Measurements from ENCODE around the gene SNN. TPM values are rescaled to one million over a fixed set of nuclear protein-coding genes. Genes with fewer than 3 reads are reported as not detected.

Gene SNN
- total RNA-seq, 4 donors from 2014 or later: 34.6 to 40.3 (median 39.7) TPM

- ATAC-seq: no peak
- Histone ChIP-seq H3K9me3 (no peaks in the 10 kb centered on the region), H3K27me3 (no peaks in the 10 kb centered on the region), H3K27ac (peak overlapping the region in 3 of 4 donors; percentile 56 to 92 (median 66)), H3K4me3 (no peak overlapping the region), H3K4me1 (peaks cover 0 to 95% (median 39%) of the 10 kb centered on the region in 3 donors), H3K36me3 (peaks cover 0 to 38% of the 10 kb centered on the region in 2 donors)
- 51% methylated on average over 7 of the region's 25 CpGs; no CpG with 5 or more reads in 1 of the 2 donors for WGBS, 2 donors (ENCODE audit: low coverage in 1 of 2)
- TF ChIP-seq POLR2A (IDR thresholded peaks at IDR 0.05) (no peak), EP300 (IDR thresholded peaks at IDR 0.05) (no peak), CTCF (IDR thresholded peaks at IDR 0.05) (no peak), POLR2AphosphoS5 (IDR thresholded peaks at IDR 0.05) (no peak)
Observed at GRCh38 chr16:11674001-11674817, 6.0 kb downstream of the SNN start.

GRCh38 chr16:11674818-11675560 is 6.7 kb downstream of the SNN start:
- Histone ChIP-seq H3K4me3 (no peak overlapping the region), H3K27ac (peak overlapping the region in 3 of 4 donors; percentile 5 to 92 (median 66)), H3K4me1 (peaks cover 0 to 95% (median 34%) of the 10 kb centered on the region in 3 donors), H3K9me3 (no peaks in the 10 kb centered on the region), H3K27me3 (no peaks in the 10 kb centered on the region), H3K36me3 (peaks cover 0 to 46% of the 10 kb centered on the region in 2 donors)
- ATAC-seq: no peak
- 43 to 61% methylated on average over 4 to 6 of the region's 15 CpGs for WGBS, 2 donors (ENCODE audit: low coverage in 1 of 2)
- TF ChIP-seq POLR2A (IDR thresholded peaks at IDR 0.05): no peak
- no peak for TF ChIP-seq POLR2AphosphoS5 (IDR thresholded peaks at IDR 0.05)
- TF ChIP-seq EP300 (IDR thresholded peaks at IDR 0.05): no peak
- TF ChIP-seq CTCF (IDR thresholded peaks at IDR 0.05): no peak

GRCh38 chr16:11675561-11676511 is 7.6 kb downstream of the SNN start:
- peak overlapping the region in 2 of 4 donors; percentile 7 to 66 for H3K27ac ChIP-seq
- H3K4me3 ChIP-seq: no peak overlapping the region
- TF ChIP-seq POLR2A (IDR thresholded peaks at IDR 0.05) (no peak), POLR2AphosphoS5 (IDR thresholded peaks at IDR 0.05) (peak; percentile 56), CTCF (IDR thresholded peaks at IDR 0.05) (no peak), EP300 (IDR thresholded peaks at IDR 0.05) (no peak)
- H3K4me1 ChIP-seq: peaks cover 0 to 95% (median 27%) of the 10 kb centered on the region in 3 donors
- peaks cover 0 to 53% of the 10 kb centered on the region in 2 donors for H3K36me3 ChIP-seq
- H3K9me3 ChIP-seq: no peaks in the 10 kb centered on the region
- no peak for ATAC-seq
- 85 to 94% methylated on average over 4 to 9 of the region's 42 CpGs for WGBS, 2 donors (ENCODE audit: low coverage in 1 of 2)
- no peaks in the 10 kb centered on the region for H3K27me3 ChIP-seq

GRCh38 chr16:11676799-11677198 is 8.5 kb downstream of the SNN start:
- peak overlapping the region in 1 of 4 donors; percentile 58 for H3K27ac ChIP-seq
- no peaks in the 10 kb centered on the region for H3K9me3 ChIP-seq
- no peak for ATAC-seq
- H3K27me3 ChIP-seq: no peaks in the 10 kb centered on the region
- no peak overlapping the region for H3K4me3 ChIP-seq
- peaks cover 0 to 53% of the 10 kb centered on the region in 2 donors for H3K36me3 ChIP-seq
- 92% methylated on average over 2 of the region's 14 CpGs; no CpG with 5 or more reads in 1 of the 2 donors for WGBS, 2 donors (ENCODE audit: low coverage in 1 of 2)
- H3K4me1 ChIP-seq: peaks cover 0 to 95% (median 18%) of the 10 kb centered on the region in 3 donors
- no peak for TF ChIP-seq POLR2A (IDR thresholded peaks at IDR 0.05)

Measured in gastroesophageal sphincter (tissue), 4 donors.